HG02588 (cell line): ENCODE data around the gene PSMD11.

Experiments used
- ATAC-seq: cut with Tn5 transposase; IDR thresholded peaks from one replicate; pipeline ENCODE4 v1.9.1; 2021; ENCODE audit warnings: mild to moderate bottlenecking, moderate library complexity; ENCODE audit not compliant: unreplicated experiment

The PSMD11 gene

GRCh38 chr17:32463304-32463703 is 19.0 kb downstream of the PSMD11 start:
- ATAC-seq: no peak

- no peak for ATAC-seq
Observed at GRCh38 chr17:32464374-32464773, 20.1 kb downstream of the PSMD11 start.

- no peak for ATAC-seq
Observed at GRCh38 chr17:32467949-32468348, 23.6 kb downstream of the PSMD11 start.

- ATAC-seq: no peak
Observed at GRCh38 chr17:32470405-32471167, 26.3 kb downstream of the PSMD11 start.

- no peak for ATAC-seq
Observed at GRCh38 chr17:32471652-32472051, 27.3 kb downstream of the PSMD11 start.

- ATAC-seq: no peak
Observed at GRCh38 chr17:32475258-32475657, 30.9 kb downstream of the PSMD11 start.

- no peak for ATAC-seq
Observed at GRCh38 chr17:32477220-32477619, 32.9 kb downstream of the PSMD11 start.

GRCh38 chr17:32479074-32479617 is 34.8 kb downstream of the PSMD11 start:
- no peak for ATAC-seq

- no peak for ATAC-seq
Observed at GRCh38 chr17:32481193-32481592, 36.9 kb downstream of the PSMD11 start.

GRCh38 chr17:32482568-32483320 is 38.4 kb downstream of the PSMD11 start:
- no peak for ATAC-seq

- ATAC-seq: no peak
Observed at GRCh38 chr17:32483451-32484019, 39.2 kb downstream of the PSMD11 start.

GRCh38 chr17:32484041-32484461 is 39.7 kb downstream of the PSMD11 start:
- no peak for ATAC-seq

- no peak for ATAC-seq
Observed at GRCh38 chr17:32484628-32485027, 40.3 kb downstream of the PSMD11 start.

GRCh38 chr17:32485261-32486110 is 41.2 kb downstream of the PSMD11 start:
- ATAC-seq: no peak

- peak; percentile 46 for ATAC-seq
Observed at GRCh38 chr17:32486111-32486700, 41.9 kb downstream of the PSMD11 start.

- peak; percentile 46 for ATAC-seq
Observed at GRCh38 chr17:32486701-32487472, 42.6 kb downstream of the PSMD11 start, which contains the start of gene CDK5R1. CDK5R1 (plus strand) TSS chr17:32486993; CDS start chr17:32487621, 628 bp downstream.

GRCh38 chr17:32487473-32488176 is 43.3 kb downstream of the PSMD11 start:
- ATAC-seq: no peak

- no peak for ATAC-seq
Observed at GRCh38 chr17:32488177-32488542, 43.9 kb downstream of the PSMD11 start.
